CD4-positive, alpha-beta T cell (primary cell): ENCODE measurements around the gene COPG2. TPM values are rescaled to one million over a fixed set of nuclear protein-coding genes. Genes with fewer than 3 reads are reported as not detected.

Source experiments
- ATAC-seq: fragments of 200-7000 bp; cut with Tn5 transposase; one replicate; pipeline ENCODE4 v1.10.0; 2022; ENCODE audit warnings: mild to moderate bottlenecking; ENCODE audit not compliant: poor library complexity
- CTCF ChIA-PET: fragments of 350-600 bp; sonication (Branson Sonifier 250); formaldehyde crosslinking; loops from one replicate; lab custom pipeline; 2021; ENCODE audit warnings: antibody characterized with exemption, inconsistent platforms; lab: Charles Lee
- POLR2A ChIA-PET: fragments of 350-600 bp; sonication (Branson Sonifier 250); formaldehyde crosslinking; loops from one replicate; lab custom pipeline; 2021; ENCODE audit warnings: antibody characterized with exemption, inconsistent platforms; lab: Charles Lee
- DNase-seq, 14 experiments: peaks; one replicate each; pipeline ENCODE4 v3.0.0-alpha.2; 2013 to 2020; ENCODE audit warnings: mixed read lengths in 2 of 14
- H3K27ac ChIP-seq, 2 donors: one replicate each; pipeline versions ENCODE4 v1.5.1 to v1.7.0; 2013; ENCODE audit warnings: low read length in 2 of 2, low read depth in 1 of 2, mild to moderate bottlenecking in 1 of 2
- H3K27me3 ChIP-seq, 2 experiments: 1 replicate in 1 of 2; 2 replicates in 1 of 2; pipeline versions ENCODE4 v1.6.1 to v1.7.0; 2013; ENCODE audit warnings: low read length in 2 of 2, control low read depth in 1 of 2, mild to moderate bottlenecking in 1 of 2, moderate library complexity in 1 of 2; ENCODE audit not compliant: insufficient read depth in 2 of 2, control insufficient read depth in 1 of 2
- H3K36me3 ChIP-seq: one replicate; pipeline ENCODE4 v1.6.1; 2013; ENCODE audit warnings: low read length, control low read depth; ENCODE audit not compliant: insufficient read depth
- H3K4me1 ChIP-seq: one replicate; pipeline ENCODE4 v1.6.1; 2013; ENCODE audit warnings: low read length, control low read depth; ENCODE audit not compliant: insufficient read depth
- H3K4me3 ChIP-seq: one replicate; pipeline ENCODE4 v1.5.1; 2013; ENCODE audit warnings: mild to moderate bottlenecking, low read length, moderate library complexity
- H3K9me3 ChIP-seq, 2 experiments: 1 replicate in 1 of 2; 2 replicates in 1 of 2; pipeline versions ENCODE4 v1.6.1 to v1.7.0; 2013; ENCODE audit warnings: low read length in 2 of 2, mild to moderate bottlenecking in 2 of 2, control low read depth in 1 of 2, moderate library complexity in 1 of 2; ENCODE audit not compliant: control insufficient read depth in 1 of 2, insufficient read depth in 1 of 2
- H3K27ac Mint-ChIP-seq: one replicate; pipeline ENCODE4 v1.8.0; 2020; ENCODE audit warnings: mixed read lengths
- H3K27me3 Mint-ChIP-seq: one replicate; pipeline ENCODE4 v1.8.0; 2021; ENCODE audit warnings: mixed read lengths
- H3K36me3 Mint-ChIP-seq: one replicate; pipeline ENCODE4 v1.8.0; 2021; ENCODE audit warnings: low read depth, mixed read lengths
- H3K4me1 Mint-ChIP-seq: one replicate; pipeline ENCODE4 v1.8.0; 2021; ENCODE audit warnings: low read depth, mixed read lengths
- H3K4me3 Mint-ChIP-seq: one replicate; pipeline ENCODE4 v1.8.0; 2020; ENCODE audit warnings: mild to moderate bottlenecking, mixed read lengths
- H3K9me3 Mint-ChIP-seq: one replicate; pipeline ENCODE4 v1.8.0; 2020; ENCODE audit warnings: mixed read lengths
- CTCF ChIP-seq: fragments of 200-600 bp; IDR thresholded peaks from one replicate; pipeline ENCODE4 v1.8.0; 2022; ENCODE audit warnings: antibody characterized with exemption, mild to moderate bottlenecking
- intact Hi-C, 2 experiments: fragments of 100-400 bp; cut with DNase I in 1 of 2; cut with micrococcal nuclease in 1 of 2; formaldehyde crosslinking; loops; one replicate each; pipeline versions ENCODE4 v1.15.1 to v1.9.0; 2023 to 2025; cut with DNase I, micrococcal nuclease
- total RNA-seq, 174 experiments: library from RNA in 2 of 174; stranded (reverse) in 2 of 174; gene quantifications; one replicate each; pipeline ENCODE4 v1.2.3 and lab custom pipeline; 2021 to 2026

The COPG2 gene
- total RNA-seq, 2 experiments from 2014 or later = 4.1 to 4.3 TPM

- H3K4me3 Mint-ChIP-seq = no peak overlapping the region
- TF ChIP-seq CTCF = no peak
- DNase-seq (no peak), ATAC-seq (no peak)
- peaks cover 25% of the 10 kb centered on the region for H3K36me3 Mint-ChIP-seq
- Histone ChIP-seq H3K27me3 (no peaks in the 10 kb centered on the region), H3K9me3 (no peaks in the 10 kb centered on the region), H3K36me3 (peaks cover 34% of the 10 kb centered on the region), H3K4me3 (no peak overlapping the region), H3K4me1 (no peaks in the 10 kb centered on the region), H3K27ac (no peak overlapping the region)
- no peaks in the 10 kb centered on the region for H3K4me1 Mint-ChIP-seq
- H3K9me3 Mint-ChIP-seq = no peaks in the 10 kb centered on the region
- H3K27me3 Mint-ChIP-seq = no peaks in the 10 kb centered on the region
- intact Hi-C loops = no loop called here
- no peak overlapping the region for H3K27ac Mint-ChIP-seq
- ChIA-PET CTCF (no interaction called here), POLR2A (no interaction called here)
These were observed 162.2 kb downstream of the COPG2 start for GRCh38 chr7:130506358-130506757.

GRCh38 chr7:130505753-130506152, 162.8 kb downstream of the COPG2 start:
- no peaks in the 10 kb centered on the region for H3K4me1 Mint-ChIP-seq
- peaks cover 25% of the 10 kb centered on the region for H3K36me3 Mint-ChIP-seq
- H3K36me3 ChIP-seq = peaks cover 34% of the 10 kb centered on the region
- H3K9me3 ChIP-seq = no peaks in the 10 kb centered on the region
- CTCF ChIA-PET = interaction anchor here (0.5 to 0.7 kb wide), 2 partner anchors 94 to 963 kb away, joined by 3 to 4 read pairs; no protein-coding TSS in a partner anchor
- H3K27ac Mint-ChIP-seq = no peak overlapping the region
- TF ChIP-seq CTCF = no peak
- POLR2A ChIA-PET = no interaction called here
- intact Hi-C loops = no loop called here
- H3K27ac ChIP-seq = no peak overlapping the region
- H3K27me3 ChIP-seq = no peaks in the 10 kb centered on the region
- no peaks in the 10 kb centered on the region for H3K27me3 Mint-ChIP-seq
- no peaks in the 10 kb centered on the region for H3K4me1 ChIP-seq
- ATAC-seq = no peak
- no peak for DNase-seq
- H3K4me3 Mint-ChIP-seq = no peak overlapping the region
- no peak overlapping the region for H3K4me3 ChIP-seq
- H3K9me3 Mint-ChIP-seq = no peaks in the 10 kb centered on the region

- intact Hi-C loops = no loop called here
- Histone ChIP-seq H3K27me3 (no peaks in the 10 kb centered on the region), H3K9me3 (no peaks in the 10 kb centered on the region), H3K36me3 (peaks cover 9% of the 10 kb centered on the region), H3K27ac (no peak overlapping the region), H3K4me3 (no peak overlapping the region), H3K4me1 (no peaks in the 10 kb centered on the region)
- DNase-seq (no peak), ATAC-seq (no peak)
- no peaks in the 10 kb centered on the region for H3K4me1 Mint-ChIP-seq
- no peak overlapping the region for H3K4me3 Mint-ChIP-seq
- no peak overlapping the region for H3K27ac Mint-ChIP-seq
- peaks cover 33% of the 10 kb centered on the region for H3K36me3 Mint-ChIP-seq
- CTCF ChIA-PET = no interaction called here
- TF ChIP-seq CTCF = no peak
- H3K27me3 Mint-ChIP-seq = no peaks in the 10 kb centered on the region
- POLR2A ChIA-PET = no interaction called here
- H3K9me3 Mint-ChIP-seq = no peaks in the 10 kb centered on the region
These were observed 167.6 kb downstream of the COPG2 start for GRCh38 chr7:130500910-130501309.
